ENCODE data around the gene SERINC2. TPM values are rescaled to one million over a fixed set of nuclear protein-coding genes. Genes with fewer than 3 reads are reported as not detected.
A peak's percentile ranks its signal among the peaks of the same experiment; 100 is the strongest.

The SERINC2 gene
- total and polyA plus RNA-seq, 2 of the 8 experiments (the other 6 are each of a cell fraction or from before 2014, with no cell fraction given), result 31.4 to 60.0 TPM

GRCh38 chr1:31366796-31367195 lies 46.2 kb upstream of the SERINC2 start:
- Histone ChIP-seq H3K9me3 (ENCODE audit: insufficient read depth in 2 of 2, low read depth in 1 of 2, low read length in 1 of 2) (no peaks in the 10 kb centered on the region), H3K18ac (ENCODE audit: extremely low read depth, low read length) (no peak overlapping the region), H3K4ac (replicated peaks; ENCODE audit: insufficient read length, low read depth, low read length) (no peak overlapping the region), H2BK5ac (ENCODE audit: low read depth, low read length) (no peak overlapping the region), H3K4me1 (replicated peaks in 1 of 4; ENCODE audit: control insufficient read depth in 3 of 4, insufficient read depth in 4 of 4, low read length in 3 of 4) (peaks cover 3 to 18% (median 9%) of the 10 kb centered on the region in 4 experiments; a peak in 6 of 7 replicates), H3K23ac (ENCODE audit: insufficient read length) (no peak overlapping the region), H3K27ac (ENCODE audit: low read depth, low read length) (no peak overlapping the region), H3K23me2 (ENCODE audit: low read depth, low read length) (no peaks in the 10 kb centered on the region), H4K91ac (replicated peaks; ENCODE audit: insufficient read length, low read length) (no peak overlapping the region), H3K36me3 (ENCODE audit: control insufficient read depth in 2 of 4, insufficient read depth in 4 of 4, low read length in 3 of 4) (peaks cover 7 to 24% (median 12%) of the 10 kb centered on the region in 4 experiments; a peak in 6 of 8 replicates), H2AFZ (ENCODE audit: low read length) (no peak overlapping the region), H3K56ac (replicated peaks; ENCODE audit: insufficient read length, low read depth, low read length) (no peak overlapping the region), H3K79me2 (ENCODE audit: control insufficient read depth in 1 of 2, insufficient read depth in 2 of 2, low read length in 2 of 2) (no peaks in the 10 kb centered on the region), H3K4me2 (ENCODE audit: insufficient read depth in 1 of 2, low read depth in 2 of 2, low read length in 2 of 2) (peak overlapping the region; percentile 13 to 39; a peak in 2 of 4 replicates), H2BK120ac (replicated peaks; ENCODE audit: low read depth, low read length) (no peak overlapping the region), H2BK20ac (ENCODE audit: low read length) (no peak overlapping the region; the same call in 1 of the 2 replicates), H2BK15ac (ENCODE audit: low read length) (no peak overlapping the region), H3K14ac (ENCODE audit: insufficient read length) (no peak overlapping the region), H4K20me1 (replicated peaks in 1 of 2; ENCODE audit: control insufficient read depth in 1 of 2, insufficient read depth in 2 of 2, low read length in 2 of 2) (no peaks in the 10 kb centered on the region), H3K27me3 (replicated peaks in 1 of 4; ENCODE audit: control insufficient read depth in 3 of 4, extremely low read depth in 1 of 4, insufficient read depth in 3 of 4, low read length in 3 of 4) (no peaks in the 10 kb centered on the region), H2BK12ac (ENCODE audit: low read depth, low read length) (no peak overlapping the region), H2AK5ac (ENCODE audit: low read depth, low read length) (no peak overlapping the region), H3K9ac (replicated peaks in 1 of 4; ENCODE audit: extremely low read depth in 1 of 4, low read depth in 3 of 4, low read length in 3 of 4) (no peak overlapping the region), H3K79me1 (ENCODE audit: low read depth, low read length) (no peaks in the 10 kb centered on the region), H4K8ac (ENCODE audit: extremely low read depth, insufficient read depth, low read length) (no peak overlapping the region), H4K5ac (ENCODE audit: insufficient read length, low read depth, low read length) (no peak overlapping the region), H3K4me3 (ENCODE audit: extremely low read depth in 1 of 4, insufficient read depth in 2 of 4, low read depth in 3 of 4, low read length in 4 of 4) (no peak overlapping the region)
- TF ChIP-seq CTCF (IDR thresholded peaks at IDR 0.05; ENCODE audit: control extremely low read depth in 1 of 3, insufficient read depth in 1 of 3, low read depth in 1 of 3, low read length in 3 of 3) (no peak), JUND (IDR thresholded peaks at IDR 0.05; ENCODE audit: low read length) (no peak), SRF (IDR thresholded peaks at IDR 0.05; ENCODE audit: low read depth, low read length) (no peak), POLR2A (IDR thresholded peaks at IDR 0.05; ENCODE audit: control extremely low read depth in 1 of 2, low read depth in 2 of 2, low read length in 2 of 2) (peak in 1 of 2 experiments; percentile 36; a peak in 1 of 3 replicates), SIRT6 (IDR thresholded peaks at IDR 0.05; ENCODE audit: low read length) (no peak), CREB1 (IDR thresholded peaks at IDR 0.05) (no peak)
- FAIRE-seq, result peak; percentile 7
- no peak for DNase-seq (ENCODE audit: low read depth in 1 of 2, low spot score in 2 of 2)
- WGBS, 2 experiments (ENCODE audit: extremely low coverage in 1 of 2, insufficient coverage in 1 of 2, insufficient read length in 1 of 2, insufficient replicate concordance in 2 of 2, low coverage in 1 of 2, low lambda C conversion rate in 2 of 2, missing lambda C conversion rate in 1 of 2), result 61% methylated on average over 2 of the region's 2 CpGs; no CpG with 5 or more reads in 1 of the 2 experiments
- ChIA-PET CTCF (ENCODE audit: partially characterized antibody) (interaction anchor here (0.6 to 1.3 kb wide), 5 partner anchors 30 to 204 kb away, joined by 3 to 5 read pairs (median 3); no protein-coding TSS in a partner anchor), POLR2A (ENCODE audit: partially characterized antibody) (interaction anchor here (1.0 to 2.9 kb wide), 4 partner anchors 13 to 182 kb away, joined by 3 to 9 read pairs (median 3); partner anchors contain the start of genes SNRNP40 and ZCCHC17)
